Measurements from ENCODE around the gene NUTM2E.
"Not testable (repeated sequence)": the region's sequence is repeated elsewhere in the genome, so short reads cannot be mapped to it uniquely, and the experiment has no call there.

NUTM2E gene

GRCh38 chr10:79866903-79867551, 40.5 kb downstream of the NUTM2E start:
- not testable (repeated sequence) for DNase-seq

GRCh38 chr10:79868023-79868422, 41.5 kb downstream of the NUTM2E start:
- not testable (repeated sequence) for DNase-seq

- DNase-seq: not testable (repeated sequence)
Measured at GRCh38 chr10:79869439-79870097, 43.0 kb downstream of the NUTM2E start.

GRCh38 chr10:79871729-79872128, 45.2 kb downstream of the NUTM2E start:
- not testable (repeated sequence) for DNase-seq
